ENCODE measurements around the gene INSR. TPM values are rescaled to one million over a fixed set of nuclear protein-coding genes. Genes with fewer than 3 reads are reported as not detected.

The INSR gene
- total RNA-seq, 1 donor from 2014 or later = 69.2 TPM

DNA sequence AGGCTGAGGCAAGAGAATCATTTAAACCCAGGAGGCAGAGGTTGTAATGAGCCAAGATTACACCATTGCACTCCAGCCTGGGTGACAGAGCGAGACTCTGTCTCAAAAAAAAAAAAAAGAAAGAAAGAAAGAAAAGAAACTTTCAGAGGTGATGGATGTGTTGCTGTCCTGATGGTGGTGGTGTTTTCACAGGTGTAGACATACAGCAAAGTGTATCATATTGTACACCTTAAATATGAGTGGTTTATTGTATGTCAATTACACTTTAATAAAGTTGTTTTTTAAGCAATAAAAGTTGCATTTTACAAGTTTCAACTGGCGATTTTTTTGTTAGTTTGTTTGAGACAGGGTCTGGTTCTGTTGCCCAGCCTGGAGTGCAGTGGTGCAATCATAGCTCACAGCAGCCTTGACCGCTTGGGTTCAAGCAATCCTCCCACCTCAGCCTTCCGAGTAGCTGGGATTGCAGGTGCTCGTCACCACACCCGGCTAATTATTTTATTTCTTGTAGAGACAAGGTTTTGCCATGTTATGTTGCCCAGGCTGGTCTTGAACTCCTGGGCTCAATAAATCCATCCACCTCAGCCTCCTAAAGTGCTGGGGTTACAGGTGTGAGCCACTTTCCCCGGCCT is 13.5 kb upstream of the INSR start:
- DNase-seq (ENCODE audit: low spot score, unreplicated experiment) = no peak
- Mint-ChIP-seq H3K27ac (no peak overlapping the region), H3K4me1 (ENCODE audit: low read depth) (no peaks in the 10 kb centered on the region), H3K4me3 (ENCODE audit: low read depth) (no peak overlapping the region), H3K9me3 (ENCODE audit: low read depth) (no peaks in the 10 kb centered on the region), H3K36me3 (ENCODE audit: insufficient read depth) (no peaks in the 10 kb centered on the region), H3K27me3 (no peaks in the 10 kb centered on the region)
- TF ChIP-seq, protein P1, sequence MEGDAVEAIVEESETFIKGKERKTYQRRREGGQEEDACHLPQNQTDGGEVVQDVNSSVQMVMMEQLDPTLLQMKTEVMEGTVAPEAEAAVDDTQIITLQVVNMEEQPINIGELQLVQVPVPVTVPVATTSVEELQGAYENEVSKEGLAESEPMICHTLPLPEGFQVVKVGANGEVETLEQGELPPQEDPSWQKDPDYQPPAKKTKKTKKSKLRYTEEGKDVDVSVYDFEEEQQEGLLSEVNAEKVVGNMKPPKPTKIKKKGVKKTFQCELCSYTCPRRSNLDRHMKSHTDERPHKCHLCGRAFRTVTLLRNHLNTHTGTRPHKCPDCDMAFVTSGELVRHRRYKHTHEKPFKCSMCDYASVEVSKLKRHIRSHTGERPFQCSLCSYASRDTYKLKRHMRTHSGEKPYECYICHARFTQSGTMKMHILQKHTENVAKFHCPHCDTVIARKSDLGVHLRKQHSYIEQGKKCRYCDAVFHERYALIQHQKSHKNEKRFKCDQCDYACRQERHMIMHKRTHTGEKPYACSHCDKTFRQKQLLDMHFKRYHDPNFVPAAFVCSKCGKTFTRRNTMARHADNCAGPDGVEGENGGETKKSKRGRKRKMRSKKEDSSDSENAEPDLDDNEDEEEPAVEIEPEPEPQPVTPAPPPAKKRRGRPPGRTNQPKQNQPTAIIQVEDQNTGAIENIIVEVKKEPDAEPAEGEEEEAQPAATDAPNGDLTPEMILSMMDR (IDR thresholded peaks at IDR 0.05; ENCODE audit: unreplicated experiment) = no peak

DNA sequence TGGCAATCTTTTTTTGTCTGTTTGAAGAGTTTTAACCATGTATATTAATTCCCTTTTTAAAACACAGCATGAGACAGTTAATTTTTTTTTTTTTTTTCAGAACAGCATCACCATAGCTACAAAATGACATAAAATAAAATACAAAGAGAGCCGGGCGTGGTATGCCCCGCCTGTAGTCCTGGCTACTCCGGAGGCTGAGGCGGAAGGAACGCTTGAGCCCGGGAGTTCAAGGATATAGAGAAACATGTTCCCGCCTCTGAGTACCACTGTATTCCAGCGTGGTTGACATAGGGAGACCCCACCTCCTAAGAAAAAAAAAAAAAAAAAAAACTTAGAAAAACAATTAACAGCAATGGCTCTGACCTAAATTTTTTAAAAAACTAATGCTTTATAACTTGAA is 10.0 kb upstream of the INSR start:
- DNase-seq (ENCODE audit: low spot score, unreplicated experiment) = no peak
- no peaks in the 10 kb centered on the region for H3K4me1 Mint-ChIP-seq (ENCODE audit: low read depth)
- H3K9me3 Mint-ChIP-seq (ENCODE audit: low read depth) = no peaks in the 10 kb centered on the region
- peaks cover 4% of the 10 kb centered on the region for H3K27me3 Mint-ChIP-seq
- TF ChIP-seq, protein P1 (IDR thresholded peaks at IDR 0.05; ENCODE audit: unreplicated experiment) = no peak
- H3K27ac Mint-ChIP-seq = no peak overlapping the region
- H3K4me3 Mint-ChIP-seq (ENCODE audit: low read depth) = no peak overlapping the region
- H3K36me3 Mint-ChIP-seq (ENCODE audit: insufficient read depth) = no peaks in the 10 kb centered on the region

DNA sequence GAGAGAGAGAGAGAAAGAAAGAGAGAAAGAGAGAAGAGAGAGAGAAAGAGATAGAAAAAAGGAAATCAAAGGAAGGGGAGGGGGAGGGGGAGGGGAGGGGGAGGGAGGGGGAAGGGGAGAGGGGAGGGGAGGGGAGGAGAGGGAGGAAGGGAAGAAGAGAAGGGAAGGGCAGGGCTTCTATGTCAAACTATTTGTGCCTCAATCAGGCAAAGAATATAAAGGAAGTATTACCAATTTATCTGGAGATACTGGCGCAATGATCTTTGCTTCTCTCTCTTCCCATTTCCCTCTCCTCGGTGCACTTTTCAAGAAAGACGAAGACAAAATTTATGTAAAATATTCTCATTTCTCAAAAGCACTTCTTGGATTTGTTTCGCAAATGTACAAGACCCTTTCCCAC is 9.3 kb upstream of the INSR start:
- peaks cover 4% of the 10 kb centered on the region for H3K27me3 Mint-ChIP-seq
- H3K4me1 Mint-ChIP-seq (ENCODE audit: low read depth) = no peaks in the 10 kb centered on the region
- H3K27ac Mint-ChIP-seq = no peak overlapping the region
- no peaks in the 10 kb centered on the region for H3K9me3 Mint-ChIP-seq (ENCODE audit: low read depth)
- no peaks in the 10 kb centered on the region for H3K36me3 Mint-ChIP-seq (ENCODE audit: insufficient read depth)
- H3K4me3 Mint-ChIP-seq (ENCODE audit: low read depth) = no peak overlapping the region
- TF ChIP-seq, protein P1 (IDR thresholded peaks at IDR 0.05; ENCODE audit: unreplicated experiment) = no peak
- DNase-seq (ENCODE audit: low spot score, unreplicated experiment) = no peak

DNA sequence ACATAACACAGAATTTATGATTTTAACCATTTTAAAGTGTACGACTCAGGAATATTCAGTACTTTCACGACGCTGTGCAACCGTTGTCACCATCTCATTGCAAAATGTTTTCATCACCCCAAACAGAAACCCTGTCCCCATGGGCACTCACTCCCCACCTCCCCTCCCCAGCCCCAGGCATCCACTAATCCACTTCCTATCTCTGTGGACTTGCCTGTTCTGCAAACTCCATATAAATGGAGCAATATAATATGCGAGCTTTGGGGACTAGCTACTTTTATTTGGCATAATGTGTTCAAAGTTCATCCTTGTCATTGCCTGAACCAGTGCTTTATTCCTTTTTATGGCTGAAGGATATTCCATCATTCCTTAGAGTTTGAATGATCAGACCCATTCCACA is 7.3 kb upstream of the INSR start:
- Mint-ChIP-seq H3K9me3 (ENCODE audit: low read depth) (no peaks in the 10 kb centered on the region), H3K27ac (no peak overlapping the region), H3K4me1 (ENCODE audit: low read depth) (no peaks in the 10 kb centered on the region), H3K27me3 (peaks cover 7% of the 10 kb centered on the region), H3K36me3 (ENCODE audit: insufficient read depth) (no peaks in the 10 kb centered on the region), H3K4me3 (ENCODE audit: low read depth) (no peak overlapping the region)
- no peak for DNase-seq (ENCODE audit: low spot score, unreplicated experiment)
- TF ChIP-seq, protein P1 (IDR thresholded peaks at IDR 0.05; ENCODE audit: unreplicated experiment) = no peak

DNA sequence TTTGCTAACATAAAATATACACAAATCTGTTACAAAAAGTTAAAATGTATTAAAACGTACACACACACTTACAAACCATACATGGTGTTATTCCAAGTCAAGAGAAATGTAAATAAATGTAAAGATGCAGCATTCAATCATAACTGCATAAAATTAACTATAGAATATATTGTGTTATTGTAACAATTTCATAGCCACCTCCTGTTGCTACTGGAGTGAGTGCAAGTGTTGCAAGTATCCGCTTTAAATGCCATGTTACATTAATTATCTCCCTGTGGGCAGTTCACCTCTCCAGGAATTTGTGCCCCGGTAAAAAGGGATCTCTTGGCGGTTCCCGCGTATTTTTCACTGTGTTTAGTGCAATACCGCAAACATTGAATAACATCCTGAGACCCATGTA is 3.5 kb upstream of the INSR start:
- Mint-ChIP-seq H3K4me3 (ENCODE audit: low read depth) (no peak overlapping the region), H3K27ac (no peak overlapping the region), H3K9me3 (ENCODE audit: low read depth) (no peaks in the 10 kb centered on the region), H3K4me1 (ENCODE audit: low read depth) (peaks cover 4% of the 10 kb centered on the region), H3K36me3 (ENCODE audit: insufficient read depth) (no peaks in the 10 kb centered on the region), H3K27me3 (peaks cover 7% of the 10 kb centered on the region)
- TF ChIP-seq, protein P1 (IDR thresholded peaks at IDR 0.05; ENCODE audit: unreplicated experiment) = no peak
- no peak for DNase-seq (ENCODE audit: low spot score, unreplicated experiment)
